DND-41 (cell line): ENCODE results near the gene NUP188.

Source experiments
- EZH2 ChIP-seq: IDR thresholded peaks from 3 replicates; pipeline ENCODE4 v1.6.1; 2012; ENCODE audit warnings: borderline replicate concordance, low read depth, mild to moderate bottlenecking, moderate library complexity, low read length, inconsistent platforms; ENCODE audit not compliant: severe bottlenecking
- TF ChIP-seq, protein P1 (sequence below): IDR thresholded peaks from 2 replicates; pipeline ENCODE4 v1.5.1; 2012; ENCODE audit warnings: borderline replicate concordance, low read length, moderate library complexity, mild to moderate bottlenecking; ENCODE audit not compliant: poor library complexity, severe bottlenecking; ENCODE audit errors: extremely low read depth

- TF ChIP-seq, protein P1, sequence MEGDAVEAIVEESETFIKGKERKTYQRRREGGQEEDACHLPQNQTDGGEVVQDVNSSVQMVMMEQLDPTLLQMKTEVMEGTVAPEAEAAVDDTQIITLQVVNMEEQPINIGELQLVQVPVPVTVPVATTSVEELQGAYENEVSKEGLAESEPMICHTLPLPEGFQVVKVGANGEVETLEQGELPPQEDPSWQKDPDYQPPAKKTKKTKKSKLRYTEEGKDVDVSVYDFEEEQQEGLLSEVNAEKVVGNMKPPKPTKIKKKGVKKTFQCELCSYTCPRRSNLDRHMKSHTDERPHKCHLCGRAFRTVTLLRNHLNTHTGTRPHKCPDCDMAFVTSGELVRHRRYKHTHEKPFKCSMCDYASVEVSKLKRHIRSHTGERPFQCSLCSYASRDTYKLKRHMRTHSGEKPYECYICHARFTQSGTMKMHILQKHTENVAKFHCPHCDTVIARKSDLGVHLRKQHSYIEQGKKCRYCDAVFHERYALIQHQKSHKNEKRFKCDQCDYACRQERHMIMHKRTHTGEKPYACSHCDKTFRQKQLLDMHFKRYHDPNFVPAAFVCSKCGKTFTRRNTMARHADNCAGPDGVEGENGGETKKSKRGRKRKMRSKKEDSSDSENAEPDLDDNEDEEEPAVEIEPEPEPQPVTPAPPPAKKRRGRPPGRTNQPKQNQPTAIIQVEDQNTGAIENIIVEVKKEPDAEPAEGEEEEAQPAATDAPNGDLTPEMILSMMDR, result no peak
- TF ChIP-seq EZH2, result no peak
Measured at GRCh38 chr9:129030191-129030590, 82.7 kb downstream of the NUP188 start.
